ENCODE results near the gene INSR. TPM values are rescaled to one million over a fixed set of nuclear protein-coding genes. Genes with fewer than 3 reads are reported as not detected.

INSR gene
- total RNA-seq, 1 experiment from 2014 or later = 2.5 TPM

DNA sequence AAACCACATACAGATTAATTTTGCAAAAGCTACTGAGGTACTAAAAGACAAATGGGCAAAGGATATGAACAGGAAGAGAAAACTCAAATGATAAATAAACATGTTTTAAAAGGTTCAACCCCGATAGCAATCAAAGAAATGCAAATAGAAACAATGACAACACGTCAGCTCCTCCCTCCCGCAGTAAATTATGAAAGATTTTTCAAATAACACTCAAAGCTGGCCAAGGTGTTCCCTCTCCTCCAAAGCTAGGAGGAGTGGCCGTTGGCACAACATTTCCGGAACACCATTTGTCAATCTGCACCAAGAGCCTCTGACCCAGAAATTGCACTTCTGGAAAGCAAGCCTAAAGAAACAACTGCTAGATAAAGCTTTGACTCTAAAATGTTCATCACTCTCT lies 28.3 kb downstream of the INSR start:
- ChIA-PET CTCF (interaction anchor here (0.7 kb wide), 1 partner anchor 26 kb away, joined by 5 read pairs; no protein-coding TSS in a partner anchor), POLR2A (interaction anchor here (0.7 kb wide), 1 partner anchor 154 kb away, joined by 6 read pairs; no protein-coding TSS in a partner anchor)
- H3K27ac ChIP-seq (ENCODE audit: low read length) = no peak overlapping the region
- no peaks in the 10 kb centered on the region for H3K9me3 ChIP-seq (ENCODE audit: control insufficient read depth, insufficient read depth, low read depth, low read length)
- intact Hi-C loops (cut with micrococcal nuclease; ENCODE audit: unreplicated experiment) (no loop called here), in situ Hi-C loops (cut with HindIII; ENCODE audit: low pct_unique_long_range_greater_than_20kb, low sequenced_read_pairs) (no loop called here)
- BruUV-seq (replicated peaks) = no TSS peak
- ATAC-seq (no peak), DNase-seq (ENCODE audit: low read depth, low spot score) (no peak)
- H3K4me1 ChIP-seq (ENCODE audit: control insufficient read depth, insufficient read depth, low read length) = no peaks in the 10 kb centered on the region
- no peak overlapping the region for H3K4me3 ChIP-seq (ENCODE audit: low read depth in 2 of 2, low read length in 2 of 2)
- TF ChIP-seq TCF7L2 (IDR thresholded peaks at IDR 0.05; ENCODE audit: low read depth, low read length) (no peak), POLR2AphosphoS5 (IDR thresholded peaks at IDR 0.05; ENCODE audit: low read depth, low read length) (no peak), SIN3A (IDR thresholded peaks at IDR 0.05; ENCODE audit: borderline replicate concordance, insufficient read depth, low read depth, low read length) (no peak)
- TF ChIP-seq, protein P1, sequence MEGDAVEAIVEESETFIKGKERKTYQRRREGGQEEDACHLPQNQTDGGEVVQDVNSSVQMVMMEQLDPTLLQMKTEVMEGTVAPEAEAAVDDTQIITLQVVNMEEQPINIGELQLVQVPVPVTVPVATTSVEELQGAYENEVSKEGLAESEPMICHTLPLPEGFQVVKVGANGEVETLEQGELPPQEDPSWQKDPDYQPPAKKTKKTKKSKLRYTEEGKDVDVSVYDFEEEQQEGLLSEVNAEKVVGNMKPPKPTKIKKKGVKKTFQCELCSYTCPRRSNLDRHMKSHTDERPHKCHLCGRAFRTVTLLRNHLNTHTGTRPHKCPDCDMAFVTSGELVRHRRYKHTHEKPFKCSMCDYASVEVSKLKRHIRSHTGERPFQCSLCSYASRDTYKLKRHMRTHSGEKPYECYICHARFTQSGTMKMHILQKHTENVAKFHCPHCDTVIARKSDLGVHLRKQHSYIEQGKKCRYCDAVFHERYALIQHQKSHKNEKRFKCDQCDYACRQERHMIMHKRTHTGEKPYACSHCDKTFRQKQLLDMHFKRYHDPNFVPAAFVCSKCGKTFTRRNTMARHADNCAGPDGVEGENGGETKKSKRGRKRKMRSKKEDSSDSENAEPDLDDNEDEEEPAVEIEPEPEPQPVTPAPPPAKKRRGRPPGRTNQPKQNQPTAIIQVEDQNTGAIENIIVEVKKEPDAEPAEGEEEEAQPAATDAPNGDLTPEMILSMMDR (IDR thresholded peaks at IDR 0.05) = no peak
- TF ChIP-seq, protein P2, sequence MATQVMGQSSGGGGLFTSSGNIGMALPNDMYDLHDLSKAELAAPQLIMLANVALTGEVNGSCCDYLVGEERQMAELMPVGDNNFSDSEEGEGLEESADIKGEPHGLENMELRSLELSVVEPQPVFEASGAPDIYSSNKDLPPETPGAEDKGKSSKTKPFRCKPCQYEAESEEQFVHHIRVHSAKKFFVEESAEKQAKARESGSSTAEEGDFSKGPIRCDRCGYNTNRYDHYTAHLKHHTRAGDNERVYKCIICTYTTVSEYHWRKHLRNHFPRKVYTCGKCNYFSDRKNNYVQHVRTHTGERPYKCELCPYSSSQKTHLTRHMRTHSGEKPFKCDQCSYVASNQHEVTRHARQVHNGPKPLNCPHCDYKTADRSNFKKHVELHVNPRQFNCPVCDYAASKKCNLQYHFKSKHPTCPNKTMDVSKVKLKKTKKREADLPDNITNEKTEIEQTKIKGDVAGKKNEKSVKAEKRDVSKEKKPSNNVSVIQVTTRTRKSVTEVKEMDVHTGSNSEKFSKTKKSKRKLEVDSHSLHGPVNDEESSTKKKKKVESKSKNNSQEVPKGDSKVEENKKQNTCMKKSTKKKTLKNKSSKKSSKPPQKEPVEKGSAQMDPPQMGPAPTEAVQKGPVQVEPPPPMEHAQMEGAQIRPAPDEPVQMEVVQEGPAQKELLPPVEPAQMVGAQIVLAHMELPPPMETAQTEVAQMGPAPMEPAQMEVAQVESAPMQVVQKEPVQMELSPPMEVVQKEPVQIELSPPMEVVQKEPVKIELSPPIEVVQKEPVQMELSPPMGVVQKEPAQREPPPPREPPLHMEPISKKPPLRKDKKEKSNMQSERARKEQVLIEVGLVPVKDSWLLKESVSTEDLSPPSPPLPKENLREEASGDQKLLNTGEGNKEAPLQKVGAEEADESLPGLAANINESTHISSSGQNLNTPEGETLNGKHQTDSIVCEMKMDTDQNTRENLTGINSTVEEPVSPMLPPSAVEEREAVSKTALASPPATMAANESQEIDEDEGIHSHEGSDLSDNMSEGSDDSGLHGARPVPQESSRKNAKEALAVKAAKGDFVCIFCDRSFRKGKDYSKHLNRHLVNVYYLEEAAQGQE (IDR thresholded peaks at IDR 0.05; ENCODE audit: insufficient read depth in 1 of 2, low read depth in 2 of 2, low read length in 1 of 2) = no peak
- no peaks in the 10 kb centered on the region for H3K27me3 ChIP-seq (ENCODE audit: control insufficient read depth, insufficient read depth, low read length)
- no peaks in the 10 kb centered on the region for H3K36me3 ChIP-seq (ENCODE audit: control insufficient read depth, insufficient read depth, low read length)

DNA sequence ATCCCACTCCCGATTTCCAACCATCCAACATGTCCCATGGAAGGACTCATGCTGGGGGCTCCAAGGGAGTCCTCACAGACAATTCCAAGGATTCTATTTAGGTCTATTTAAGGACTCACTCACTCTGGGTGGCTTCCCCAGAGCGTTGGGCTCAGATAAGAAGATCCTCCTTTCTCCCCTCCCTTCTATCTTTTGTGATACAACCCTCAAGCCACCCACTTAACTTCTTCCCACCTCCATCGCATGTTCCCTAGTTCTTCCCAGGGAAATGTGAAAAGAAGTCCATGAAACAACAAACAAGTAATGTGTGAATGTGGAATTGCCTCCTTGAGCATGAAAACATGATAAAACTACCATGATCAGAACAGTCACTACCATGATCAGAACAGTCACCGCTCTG lies 29.4 kb downstream of the INSR start:
- TF ChIP-seq, protein P2 (IDR thresholded peaks at IDR 0.05; ENCODE audit: insufficient read depth in 1 of 2, low read depth in 2 of 2, low read length in 1 of 2) = no peak
- Histone ChIP-seq H3K9me3 (ENCODE audit: control insufficient read depth, insufficient read depth, low read depth, low read length) (no peaks in the 10 kb centered on the region), H3K27me3 (ENCODE audit: control insufficient read depth, insufficient read depth, low read length) (no peaks in the 10 kb centered on the region), H3K27ac (ENCODE audit: low read length) (no peak overlapping the region), H3K4me1 (ENCODE audit: control insufficient read depth, insufficient read depth, low read length) (no peaks in the 10 kb centered on the region), H3K4me3 (ENCODE audit: low read depth in 2 of 2, low read length in 2 of 2) (no peak overlapping the region), H3K36me3 (ENCODE audit: control insufficient read depth, insufficient read depth, low read length) (no peaks in the 10 kb centered on the region)
- BruUV-seq (replicated peaks) = no TSS peak
- ChIA-PET POLR2A (no interaction called here), CTCF (no interaction called here)
- no peak for DNase-seq (ENCODE audit: low read depth, low spot score)
- in situ Hi-C loops (cut with HindIII; ENCODE audit: low pct_unique_long_range_greater_than_20kb, low sequenced_read_pairs) = no loop called here
- no peak for ATAC-seq
- intact Hi-C loops (cut with micrococcal nuclease; ENCODE audit: unreplicated experiment) = no loop called here

All from Panc1 (cell line).